Spinal cord (tissue), 10 donors: Measurements from ENCODE around the gene FMNL1. TPM values are rescaled to one million over a fixed set of nuclear protein-coding genes. Genes with fewer than 3 reads are reported as not detected.

ENCODE experiments used
- DNase-seq, 6 donors: peaks; one replicate each; pipeline versions ENCODE4 v3.0.0 to v3.0.0-alpha.2; 2013 to 2015; ENCODE audit warnings: low spot score in 6 of 6, low read depth in 4 of 6
- H3K27ac ChIP-seq: one replicate; pipeline ENCODE4 v1.5.1; 2013; ENCODE audit warnings: low read depth, low read length, control low read depth
- H3K27me3 ChIP-seq: one replicate; pipeline ENCODE4 v1.6.1; 2013; ENCODE audit warnings: low read length; ENCODE audit not compliant: control insufficient read depth, insufficient read depth
- H3K36me3 ChIP-seq: one replicate; pipeline ENCODE4 v1.6.1; 2013; ENCODE audit warnings: low read length; ENCODE audit not compliant: control insufficient read depth, insufficient read depth
- H3K4me1 ChIP-seq: one replicate; pipeline ENCODE4 v1.6.1; 2013; ENCODE audit warnings: low read length; ENCODE audit not compliant: control insufficient read depth, insufficient read depth
- H3K4me3 ChIP-seq: one replicate; pipeline ENCODE4 v1.5.1; 2013; ENCODE audit warnings: low read depth, low read length, control low read depth
- H3K9me3 ChIP-seq: one replicate; pipeline ENCODE4 v1.6.1; 2013; ENCODE audit warnings: low read length; ENCODE audit not compliant: control insufficient read depth, insufficient read depth
- WGBS: methylation state at CpG from one replicate; pipeline ENCODE4 v1.1.5; 2013; ENCODE audit warnings: missing lambda C conversion rate; ENCODE audit not compliant: insufficient coverage; 5-methylcytosine and 5-hydroxymethylcytosine counted together
- polyA plus RNA-seq, 2 donors: library from polyadenylated mRNA; unstranded; fragments of 120-200 nt; gene quantifications; one replicate each; pipeline ENCODE4 v1.2.1, GENCODE V29; 2013; ENCODE audit not compliant: insufficient read length in 2 of 2
- total RNA-seq, 2 donors: library from RNA; depleted of rRNA in 1 of 2; stranded (reverse); fragments of 120-200 nt in 1 of 2; fragments of >200 nt in 1 of 2; gene quantifications; one replicate each; pipeline versions ENCODE4 v1.2.3 to v1.2.4, GENCODE V29; 2013 to 2014
- donor health status: healthy.

The FMNL1 gene
- total and polyA plus RNA-seq, 4 donors = 3.5 to 22.0 (median 19.6) TPM

GRCh38 chr17:45256114-45256966 is 34.7 kb downstream of the FMNL1 start:
- Histone ChIP-seq H3K4me3 (no peak overlapping the region), H3K27ac (no peak overlapping the region), H3K27me3 (peaks cover 4% of the 10 kb centered on the region), H3K36me3 (no peaks in the 10 kb centered on the region), H3K4me1 (peaks cover 5% of the 10 kb centered on the region), H3K9me3 (no peaks in the 10 kb centered on the region)
- 66% methylated on average over 3 of the region's 14 CpGs for WGBS
- DNase-seq = no peak

- Histone ChIP-seq H3K4me1 (peaks cover 12% of the 10 kb centered on the region), H3K27me3 (peaks cover 4% of the 10 kb centered on the region), H3K9me3 (no peaks in the 10 kb centered on the region), H3K36me3 (no peaks in the 10 kb centered on the region), H3K27ac (no peak overlapping the region), H3K4me3 (no peak overlapping the region)
- no peak for DNase-seq
- WGBS = 50% methylated on average over 16 of the region's 16 CpGs
Observed at GRCh38 chr17:45257115-45257514, 35.4 kb downstream of the FMNL1 start.

- H3K27ac ChIP-seq = no peak overlapping the region
- H3K9me3 ChIP-seq = no peaks in the 10 kb centered on the region
- H3K4me3 ChIP-seq = no peak overlapping the region
- peaks cover 7% of the 10 kb centered on the region for H3K36me3 ChIP-seq
- DNase-seq = no peak
- WGBS = 63% methylated on average over 3 of the region's 5 CpGs
- H3K27me3 ChIP-seq = peaks cover 4% of the 10 kb centered on the region
- peaks cover 29% of the 10 kb centered on the region for H3K4me1 ChIP-seq
Observed at GRCh38 chr17:45258981-45259380, 37.3 kb downstream of the FMNL1 start.

GRCh38 chr17:45260204-45260783 is 38.6 kb downstream of the FMNL1 start:
- Histone ChIP-seq H3K27me3 (peaks cover 4% of the 10 kb centered on the region), H3K4me3 (no peak overlapping the region)

GRCh38 chr17:45261577-45262515 is 40.2 kb downstream of the FMNL1 start, which contains the start of gene SPATA32:
Gene SPATA32, minus strand, starts transcription at chr17:45262094. Its CDS starts 78 bp downstream, at chr17:45262016.
- Histone ChIP-seq H3K27me3 (peaks cover 2% of the 10 kb centered on the region), H3K4me3 (peak within 1 kb of the TSS; percentile 63), H3K27ac (peak within 1 kb of the TSS; percentile 52), H3K36me3 (peaks cover 36% of the 10 kb centered on the region), H3K9me3 (no peaks in the 10 kb centered on the region), H3K4me1 (peaks cover 29% of the 10 kb centered on the region)
- 3% methylated on average over 61 of the region's 68 CpGs for WGBS
- DNase-seq = peak in 3 of 6 donors; percentile 39 to 96 (median 89)

More at GRCh38 chr17:45260204-45260783, 38.6 kb downstream of the FMNL1 start:
- no peak overlapping the region for H3K27ac ChIP-seq
- DNase-seq = no peak
- peaks cover 21% of the 10 kb centered on the region for H3K36me3 ChIP-seq
- peaks cover 29% of the 10 kb centered on the region for H3K4me1 ChIP-seq
- H3K9me3 ChIP-seq = no peaks in the 10 kb centered on the region
- 88% methylated on average over 7 of the region's 7 CpGs for WGBS

- H3K4me1 ChIP-seq = peaks cover 29% of the 10 kb centered on the region
- no peaks in the 10 kb centered on the region for H3K27me3 ChIP-seq
- no peak for DNase-seq
- no peaks in the 10 kb centered on the region for H3K9me3 ChIP-seq
- H3K4me3 ChIP-seq = peak overlapping the region; percentile 63
- peaks cover 46% of the 10 kb centered on the region for H3K36me3 ChIP-seq
- no peak overlapping the region for H3K27ac ChIP-seq
- 28% methylated on average over 13 of the region's 18 CpGs for WGBS
Observed at GRCh38 chr17:45262516-45263476, 41.1 kb downstream of the FMNL1 start.

GRCh38 chr17:45263477-45263860 is 41.8 kb downstream of the FMNL1 start:
- no peak for DNase-seq
- no peak overlapping the region for H3K27ac ChIP-seq
- WGBS = 81% methylated on average over 6 of the region's 7 CpGs
- H3K4me3 ChIP-seq = no peak overlapping the region
- no peaks in the 10 kb centered on the region for H3K27me3 ChIP-seq
- peaks cover 52% of the 10 kb centered on the region for H3K36me3 ChIP-seq
- H3K9me3 ChIP-seq = no peaks in the 10 kb centered on the region
- peaks cover 29% of the 10 kb centered on the region for H3K4me1 ChIP-seq

GRCh38 chr17:45264430-45264829 is 42.7 kb downstream of the FMNL1 start:
- Histone ChIP-seq H3K4me3 (no peak overlapping the region), H3K9me3 (no peaks in the 10 kb centered on the region), H3K27me3 (no peaks in the 10 kb centered on the region), H3K27ac (no peak overlapping the region), H3K4me1 (peaks cover 29% of the 10 kb centered on the region), H3K36me3 (peaks cover 62% of the 10 kb centered on the region)
- WGBS = 95% methylated on average over 14 of the region's 14 CpGs
- DNase-seq = no peak
